IPS-18c (cell line): ENCODE data around the gene VPS52.

Experiments
- H3K4me3 ChIP-seq: 2 replicates; pipeline ENCODE4 v1.7.0; 2013; ENCODE audit warnings: low read depth, mild to moderate bottlenecking, low read length, moderate library complexity; ENCODE audit not compliant: insufficient read depth
- H3K9me3 ChIP-seq: one replicate; pipeline ENCODE4 v1.6.1; 2013; ENCODE audit warnings: mild to moderate bottlenecking, low read length, moderate library complexity; ENCODE audit not compliant: control insufficient read depth, insufficient read depth

VPS52 gene

GRCh38 chr6:33312361-33313104 is 40.9 kb upstream of the VPS52 start:
- Histone ChIP-seq H3K9me3 (no peaks in the 10 kb centered on the region), H3K4me3 (peak overlapping the region; percentile 87)

- Histone ChIP-seq H3K4me3 (no peak overlapping the region), H3K9me3 (no peaks in the 10 kb centered on the region)
Observed at GRCh38 chr6:33306356-33306755, 34.7 kb upstream of the VPS52 start.

GRCh38 chr6:33305052-33305451 is 33.4 kb upstream of the VPS52 start:
- Histone ChIP-seq H3K4me3 (no peak overlapping the region), H3K9me3 (no peaks in the 10 kb centered on the region)

GRCh38 chr6:33304216-33304615 is 32.5 kb upstream of the VPS52 start:
- Histone ChIP-seq H3K9me3 (no peaks in the 10 kb centered on the region), H3K4me3 (no peak overlapping the region)

GRCh38 chr6:33301877-33302276 is 30.2 kb upstream of the VPS52 start:
- no peaks in the 10 kb centered on the region for H3K9me3 ChIP-seq
- no peak overlapping the region for H3K4me3 ChIP-seq

GRCh38 chr6:33299237-33299944 is 27.7 kb upstream of the VPS52 start:
- H3K9me3 ChIP-seq: no peaks in the 10 kb centered on the region

GRCh38 chr6:33298773-33299236 is 27.1 kb upstream of the VPS52 start, which contains the start of gene RGL2:
Gene RGL2, minus strand, starts transcription at chr6:33298942. Its CDS starts 332 bp downstream, at chr6:33298610.
- H3K9me3 ChIP-seq: no peaks in the 10 kb centered on the region
- peak within 1 kb of the TSS; percentile 96 for H3K4me3 ChIP-seq

More at GRCh38 chr6:33299237-33299944, 27.7 kb upstream of the VPS52 start:
- peak overlapping the region; percentile 96 for H3K4me3 ChIP-seq

- Histone ChIP-seq H3K4me3 (peak overlapping the region; percentile 96), H3K9me3 (no peaks in the 10 kb centered on the region)
Observed at GRCh38 chr6:33297956-33298772, 26.5 kb upstream of the VPS52 start.

- peak overlapping the region; percentile 63 for H3K4me3 ChIP-seq
- H3K9me3 ChIP-seq: no peaks in the 10 kb centered on the region
Observed at GRCh38 chr6:33297406-33297955, 25.8 kb upstream of the VPS52 start.

- peak overlapping the region; percentile 63 for H3K4me3 ChIP-seq
Observed at GRCh38 chr6:33296797-33297405, 25.2 kb upstream of the VPS52 start.

GRCh38 chr6:33295621-33296369 is 24.1 kb upstream of the VPS52 start:
- Histone ChIP-seq H3K4me3 (no peak overlapping the region), H3K9me3 (no peaks in the 10 kb centered on the region)

More at GRCh38 chr6:33296797-33297405, 25.2 kb upstream of the VPS52 start:
- H3K9me3 ChIP-seq: no peaks in the 10 kb centered on the region

- Histone ChIP-seq H3K4me3 (no peak overlapping the region), H3K9me3 (no peaks in the 10 kb centered on the region)
Observed at GRCh38 chr6:33294086-33294823, 22.6 kb upstream of the VPS52 start.

GRCh38 chr6:33292996-33293682 is 21.5 kb upstream of the VPS52 start:
- Histone ChIP-seq H3K4me3 (no peak overlapping the region), H3K9me3 (no peaks in the 10 kb centered on the region)

GRCh38 chr6:33290459-33290858 is 18.8 kb upstream of the VPS52 start:
- Histone ChIP-seq H3K9me3 (no peaks in the 10 kb centered on the region), H3K4me3 (peak overlapping the region; percentile 82)

- Histone ChIP-seq H3K4me3 (peak overlapping the region; percentile 82), H3K9me3 (no peaks in the 10 kb centered on the region)
Observed at GRCh38 chr6:33289784-33290315, 18.2 kb upstream of the VPS52 start.
